ENCODE measurements around the gene KRTAP19-6.

DNA sequence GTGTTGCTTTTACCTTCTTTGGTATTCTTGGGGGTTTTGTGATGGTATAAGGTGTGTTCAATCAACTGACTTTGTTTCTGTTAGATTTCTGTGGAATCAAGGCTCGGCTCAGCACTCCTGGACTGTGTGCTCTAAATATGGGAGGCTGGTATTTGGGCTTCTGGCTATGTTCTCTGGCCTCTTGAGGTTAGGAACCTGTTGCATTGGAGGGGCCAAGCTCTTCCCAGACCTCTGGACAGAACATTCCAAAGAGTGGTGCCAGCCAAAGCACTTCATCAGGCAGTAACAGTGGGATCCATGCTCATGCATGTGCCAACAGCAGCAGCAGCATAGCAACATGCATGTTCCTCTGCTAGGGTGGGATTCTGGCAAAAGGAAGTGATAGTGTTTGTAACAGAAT, 11.1 kb upstream of the KRTAP19-6 start:
- TF ChIP-seq, protein P1, sequence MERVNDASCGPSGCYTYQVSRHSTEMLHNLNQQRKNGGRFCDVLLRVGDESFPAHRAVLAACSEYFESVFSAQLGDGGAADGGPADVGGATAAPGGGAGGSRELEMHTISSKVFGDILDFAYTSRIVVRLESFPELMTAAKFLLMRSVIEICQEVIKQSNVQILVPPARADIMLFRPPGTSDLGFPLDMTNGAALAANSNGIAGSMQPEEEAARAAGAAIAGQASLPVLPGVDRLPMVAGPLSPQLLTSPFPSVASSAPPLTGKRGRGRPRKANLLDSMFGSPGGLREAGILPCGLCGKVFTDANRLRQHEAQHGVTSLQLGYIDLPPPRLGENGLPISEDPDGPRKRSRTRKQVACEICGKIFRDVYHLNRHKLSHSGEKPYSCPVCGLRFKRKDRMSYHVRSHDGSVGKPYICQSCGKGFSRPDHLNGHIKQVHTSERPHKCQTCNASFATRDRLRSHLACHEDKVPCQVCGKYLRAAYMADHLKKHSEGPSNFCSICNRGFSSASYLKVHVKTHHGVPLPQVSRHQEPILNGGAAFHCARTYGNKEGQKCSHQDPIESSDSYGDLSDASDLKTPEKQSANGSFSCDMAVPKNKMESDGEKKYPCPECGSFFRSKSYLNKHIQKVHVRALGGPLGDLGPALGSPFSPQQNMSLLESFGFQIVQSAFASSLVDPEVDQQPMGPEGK (CRISPR knock-in tag; IDR thresholded peaks at IDR 0.05; ENCODE audit: borderline replicate concordance) = no peak
- no peak for TF ChIP-seq ZC3H10 (CRISPR knock-in tag; IDR thresholded peaks at IDR 0.05)

Data from SK-N-SH treated with all-trans-retinoic acid at 6 μM for 48 hours (cell line).